ENCODE results near the gene TSKS. TPM values are rescaled to one million over a fixed set of nuclear protein-coding genes. Genes with fewer than 3 reads are reported as not detected.

Gene TSKS
- total RNA-seq, 1 donor from 2014 or later: 0.55 TPM

GRCh38 chr19:49704888-49705642, 58.0 kb downstream of the TSKS start:
- ChIA-PET POLR2A (interaction anchor here (0.6 kb wide), 1 partner anchor 20 kb away, joined by 3 read pairs; no protein-coding TSS in a partner anchor), CTCF (no interaction called here)
- Mint-ChIP-seq H3K4me1 (no peaks in the 10 kb centered on the region), H3K36me3 (ENCODE audit: low read depth) (no peaks in the 10 kb centered on the region), H3K4me3 (no peak overlapping the region), H3K9me3 (no peaks in the 10 kb centered on the region), H3K27ac (no peak overlapping the region), H3K27me3 (peaks cover 10% of the 10 kb centered on the region)
- TF ChIP-seq CTCF (IDR thresholded peaks at IDR 0.05): no peak
- no peak for ATAC-seq (ENCODE audit: low read depth)
- intact Hi-C loops (cut with micrococcal nuclease): no loop called here
- no peak for DNase-seq

- intact Hi-C loops (cut with micrococcal nuclease): no loop called here
- POLR2A ChIA-PET: no interaction called here
- H3K4me1 Mint-ChIP-seq: no peaks in the 10 kb centered on the region
Observed at GRCh38 chr19:49701271-49701786, 61.8 kb downstream of the TSKS start.

GRCh38 chr19:49700563-49700962, 62.5 kb downstream of the TSKS start:
- Mint-ChIP-seq H3K27me3 (peaks cover 2% of the 10 kb centered on the region), H3K9me3 (no peaks in the 10 kb centered on the region), H3K4me1 (no peaks in the 10 kb centered on the region), H3K36me3 (ENCODE audit: low read depth) (no peaks in the 10 kb centered on the region), H3K27ac (no peak overlapping the region), H3K4me3 (no peak overlapping the region)
- intact Hi-C loops (cut with micrococcal nuclease): no loop called here
- no peak for ATAC-seq (ENCODE audit: low read depth)
- TF ChIP-seq CTCF (IDR thresholded peaks at IDR 0.05): no peak
- no peak for DNase-seq
- POLR2A ChIA-PET: no interaction called here
- CTCF ChIA-PET: no interaction called here

More at GRCh38 chr19:49701271-49701786, 61.8 kb downstream of the TSKS start:
- ATAC-seq (ENCODE audit: low read depth): no peak
- DNase-seq: no peak
- Mint-ChIP-seq H3K9me3 (no peaks in the 10 kb centered on the region), H3K27me3 (peaks cover 2% of the 10 kb centered on the region), H3K36me3 (ENCODE audit: low read depth) (no peaks in the 10 kb centered on the region), H3K4me3 (no peak overlapping the region), H3K27ac (no peak overlapping the region)
- no peak for TF ChIP-seq CTCF (IDR thresholded peaks at IDR 0.05)
- CTCF ChIA-PET: no interaction called here

- POLR2A ChIA-PET: interaction anchor here (0.7 to 0.9 kb wide), 2 partner anchors 18 to 699 kb away, joined by 8 to 13 read pairs; no protein-coding TSS in a partner anchor
- no peaks in the 10 kb centered on the region for H3K36me3 Mint-ChIP-seq (ENCODE audit: low read depth)
- no peak for TF ChIP-seq CTCF (IDR thresholded peaks at IDR 0.05)
- H3K4me1 Mint-ChIP-seq: no peaks in the 10 kb centered on the region
- H3K27ac Mint-ChIP-seq: no peak overlapping the region
- CTCF ChIA-PET: no interaction called here
- peaks cover 2% of the 10 kb centered on the region for H3K27me3 Mint-ChIP-seq
- no peaks in the 10 kb centered on the region for H3K9me3 Mint-ChIP-seq
- H3K4me3 Mint-ChIP-seq: no peak overlapping the region
- ATAC-seq (ENCODE audit: low read depth): no peak
- intact Hi-C loops (cut with micrococcal nuclease): no loop called here
- DNase-seq: no peak
Observed at GRCh38 chr19:49699364-49699763, 63.7 kb downstream of the TSKS start.

- no peaks in the 10 kb centered on the region for H3K36me3 Mint-ChIP-seq (ENCODE audit: low read depth)
- H3K4me1 Mint-ChIP-seq: no peaks in the 10 kb centered on the region
- DNase-seq (no peak), ATAC-seq (ENCODE audit: low read depth) (no peak)
- ChIA-PET CTCF (no interaction called here), POLR2A (no interaction called here)
- H3K9me3 Mint-ChIP-seq: no peaks in the 10 kb centered on the region
- intact Hi-C loops (cut with micrococcal nuclease): no loop called here
- peaks cover 15% of the 10 kb centered on the region for H3K27me3 Mint-ChIP-seq
- H3K27ac Mint-ChIP-seq: no peak overlapping the region
- H3K4me3 Mint-ChIP-seq: no peak overlapping the region
- no peak for TF ChIP-seq CTCF (IDR thresholded peaks at IDR 0.05)
Observed at GRCh38 chr19:49696865-49697264, 66.2 kb downstream of the TSKS start.

Measured in activated B cell treated with CpG ODN at 0.5 μM for 24 hours (primary cell).